IMR-90 (cell line): ENCODE data around the gene BLZF1. TPM values are rescaled to one million over a fixed set of nuclear protein-coding genes. Genes with fewer than 3 reads are reported as not detected.

ENCODE experiments used
- ATAC-seq: fragments of 200-7000 bp; cut with Tn5 transposase; 2 replicates; pipeline ENCODE4 v1.9.1; 2020; ENCODE audit warnings: low read depth, mild to moderate bottlenecking, moderate library complexity
- BruUV-seq: library from RNA; stranded (reverse); fragments of 400-500 nt; replicated peaks from 2 replicates; lab custom pipeline; 2021; lab: Mats Ljungman, UMichigan
- CTCF ChIA-PET: fragments of 300-600 bp; formaldehyde crosslinking; extraction: SDS; loops from one replicate; lab custom pipeline; 2021; ENCODE audit warnings: antibody characterized with exemption; lab: Yijun Ruan, JAX
- POLR2A ChIA-PET: fragments of 300-600 bp; sonication (Branson Sonifier 250); formaldehyde crosslinking; loops from one replicate; lab custom pipeline; 2022; ENCODE audit warnings: antibody characterized with exemption; ENCODE audit not compliant: unreplicated experiment; lab: Charles Lee
- DNase-seq: peaks from one replicate; pipeline ENCODE4 v3.0.0; 2013
- H2AFZ ChIP-seq: replicated peaks from 2 replicates; pipeline ENCODE3; 2013; ENCODE audit warnings: low read length, mild to moderate bottlenecking; ENCODE audit not compliant: poor library complexity
- H2AK5ac ChIP-seq: 2 replicates; pipeline ENCODE4 v1.6.1; 2013; ENCODE audit warnings: low read depth, low read length, inconsistent platforms
- H2AK9ac ChIP-seq: replicated peaks from 2 replicates; pipeline ENCODE3; 2013; ENCODE audit warnings: mild to moderate bottlenecking, low read depth, low read length, moderate library complexity; ENCODE audit not compliant: poor library complexity
- H2BK120ac ChIP-seq: 2 replicates; pipeline ENCODE4 v1.6.1; 2013; ENCODE audit warnings: low read depth, low read length, inconsistent platforms
- H2BK15ac ChIP-seq: 3 replicates; pipeline ENCODE4 v1.6.1; 2013; ENCODE audit warnings: low read depth, low read length, inconsistent platforms
- H2BK20ac ChIP-seq: 2 replicates; pipeline ENCODE4 v1.6.1; 2013; ENCODE audit warnings: low read depth, mild to moderate bottlenecking, inconsistent platforms, low read length, moderate library complexity
- H2BK5ac ChIP-seq: 2 replicates; pipeline ENCODE4 v1.6.1; 2013; ENCODE audit warnings: mild to moderate bottlenecking, low read depth, low read length, inconsistent platforms; ENCODE audit not compliant: poor library complexity, severe bottlenecking
- H3K14ac ChIP-seq: replicated peaks from 2 replicates; pipeline ENCODE4 v1.6.1; 2013; ENCODE audit warnings: low read depth, low read length, inconsistent platforms
- H3K18ac ChIP-seq: 2 replicates; pipeline ENCODE4 v1.6.1; 2013; ENCODE audit warnings: low read depth, low read length, control low read depth
- H3K23ac ChIP-seq: 2 replicates; pipeline ENCODE4 v1.6.1; 2013; ENCODE audit warnings: low read depth, low read length, inconsistent platforms
- H3K27ac ChIP-seq: 2 replicates; pipeline ENCODE4 v1.5.1; 2013; ENCODE audit warnings: mild to moderate bottlenecking, control low read depth, low read length; ENCODE audit not compliant: insufficient read depth
- H3K27me3 ChIP-seq: 2 replicates; pipeline ENCODE4 v1.6.1; 2013; ENCODE audit warnings: low read length; ENCODE audit not compliant: control insufficient read depth, insufficient read depth
- H3K36me3 ChIP-seq: 2 replicates; pipeline ENCODE4 v1.6.1; 2013; ENCODE audit warnings: low read length, mixed read lengths; ENCODE audit not compliant: control insufficient read depth, insufficient read depth
- H3K4ac ChIP-seq: 2 replicates; pipeline ENCODE4 v1.6.1; 2013; ENCODE audit warnings: low read depth, low read length, inconsistent platforms
- H3K4me1 ChIP-seq: 2 replicates; pipeline ENCODE4 v1.6.1; 2013; ENCODE audit warnings: low read length, mixed read lengths; ENCODE audit not compliant: control insufficient read depth, insufficient read depth
- H3K4me2 ChIP-seq: 2 replicates; pipeline ENCODE4 v1.6.1; 2013; ENCODE audit warnings: low read depth, mild to moderate bottlenecking, control low read depth, low read length, moderate library complexity
- H3K4me3 ChIP-seq: 2 replicates; pipeline ENCODE4 v1.5.1; 2013; ENCODE audit warnings: low read depth, mild to moderate bottlenecking, control low read depth, low read length, moderate library complexity; ENCODE audit not compliant: insufficient read depth
- H3K56ac ChIP-seq: 2 replicates; pipeline ENCODE4 v1.6.1; 2013; ENCODE audit warnings: low read length, inconsistent platforms; ENCODE audit not compliant: insufficient read depth; ENCODE audit errors: extremely low read depth
- H3K79me1 ChIP-seq, 2 experiments: 2 replicates each; pipeline ENCODE4 v1.6.1; 2013; ENCODE audit warnings: low read length in 2 of 2, inconsistent platforms in 1 of 2, low read depth in 1 of 2
- H3K9ac ChIP-seq: 2 replicates; pipeline ENCODE4 v1.6.1; 2013; ENCODE audit warnings: low read depth, low read length, control low read depth
- H3K9me1 ChIP-seq: 2 replicates; pipeline ENCODE4 v1.6.1; 2013; ENCODE audit warnings: low read length, inconsistent platforms; ENCODE audit not compliant: insufficient read depth
- H3K9me3 ChIP-seq: 2 replicates; pipeline ENCODE4 v1.6.1; 2013; ENCODE audit warnings: low read length; ENCODE audit not compliant: control insufficient read depth, insufficient read depth
- H4K20me1 ChIP-seq: 2 replicates; pipeline ENCODE4 v1.6.1; 2013; ENCODE audit warnings: low read length, inconsistent platforms; ENCODE audit not compliant: insufficient read depth
- H4K5ac ChIP-seq: 2 replicates; pipeline ENCODE4 v1.6.1; 2013; ENCODE audit warnings: mild to moderate bottlenecking, low read depth, low read length, control low read depth
- H4K8ac ChIP-seq, 2 experiments: 2 replicates each; pipeline ENCODE4 v1.6.1; 2013; ENCODE audit warnings: low read depth in 2 of 2, low read length in 2 of 2, control low read depth in 1 of 2, inconsistent platforms in 1 of 2
- H4K91ac ChIP-seq: 2 replicates; pipeline ENCODE4 v1.6.1; 2013; ENCODE audit warnings: low read depth, low read length, inconsistent platforms; ENCODE audit not compliant: insufficient read depth
- BHLHE40 ChIP-seq: fragments of 150-350 bp; IDR thresholded peaks from 2 replicates; pipeline ENCODE4 v1.6.1; 2016; ENCODE audit warnings: mild to moderate bottlenecking, low read depth, low read length
- CEBPB ChIP-seq: IDR thresholded peaks from 2 replicates; pipeline ENCODE4 v1.6.1; 2012; ENCODE audit warnings: low read depth, low read length, improper control_type of control experiment
- CHD1 ChIP-seq: IDR thresholded peaks from 2 replicates; pipeline ENCODE4 v1.6.1; 2012; ENCODE audit warnings: low read depth, low read length, improper control_type of control experiment
- CTCF ChIP-seq: conservative IDR thresholded peaks from 2 replicates; pipeline ENCODE4 v1.5.1; 2012; ENCODE audit warnings: mild to moderate bottlenecking, low read depth, low read length, improper control_type of control experiment
- FOS ChIP-seq: fragments of 150-350 bp; IDR thresholded peaks from 2 replicates; pipeline ENCODE4 v1.6.1; 2016; ENCODE audit warnings: low read depth, low read length
- MAFK ChIP-seq: IDR thresholded peaks from 2 replicates; pipeline ENCODE4 v1.6.1; 2012; ENCODE audit warnings: low read depth, low read length, improper control_type of control experiment
- MAZ ChIP-seq: IDR thresholded peaks from 2 replicates; pipeline ENCODE4 v1.6.1; 2012; ENCODE audit warnings: low read depth, mild to moderate bottlenecking, low read length, improper control_type of control experiment, moderate library complexity, borderline replicate concordance
- MXI1 ChIP-seq: IDR thresholded peaks from 2 replicates; pipeline ENCODE4 v1.6.1; 2012; ENCODE audit warnings: low read depth, mild to moderate bottlenecking, low read length, moderate library complexity, borderline replicate concordance
- NFE2L2 ChIP-seq: fragments of 150-350 bp; IDR thresholded peaks from 2 replicates; pipeline ENCODE4 v1.6.1; 2016; ENCODE audit warnings: low read depth, mild to moderate bottlenecking, low read length
- POLR2A ChIP-seq: IDR thresholded peaks from 2 replicates; pipeline ENCODE4 v1.6.1; 2012; ENCODE audit warnings: mild to moderate bottlenecking, low read depth, low read length
- RCOR1 ChIP-seq: IDR thresholded peaks from 2 replicates; pipeline ENCODE4 v1.6.1; 2012; ENCODE audit warnings: mild to moderate bottlenecking, low read length, improper control_type of control experiment; ENCODE audit not compliant: insufficient replicate concordance
- RFX5 ChIP-seq: IDR thresholded peaks from 2 replicates; pipeline ENCODE4 v1.8.0; 2012; ENCODE audit warnings: low read depth, mild to moderate bottlenecking, low read length, moderate library complexity
- SMC3 ChIP-seq: fragments of 150-350 bp; IDR thresholded peaks from 2 replicates; pipeline ENCODE4 v1.6.1; 2016; ENCODE audit warnings: low read depth, mild to moderate bottlenecking, antibody characterized with exemption, low read length, moderate library complexity
- USF2 ChIP-seq: fragments of 150-350 bp; IDR thresholded peaks from 2 replicates; pipeline ENCODE4 v1.6.1; 2017; ENCODE audit warnings: mild to moderate bottlenecking, antibody characterized with exemption, low read length, low read depth
- WGBS, 2 experiments: methylation state at CpG; one replicate each; pipeline versions ENCODE4 v1.1.5 to v1.1.7; 2013; ENCODE audit warnings: missing lambda C conversion rate in 2 of 2; ENCODE audit not compliant: insufficient read length in 1 of 2; ENCODE audit errors: extremely low coverage in 2 of 2; 5-methylcytosine and 5-hydroxymethylcytosine counted together
- dilution Hi-C: fragments of 300-500 bp; cut with HindIII; formaldehyde crosslinking; loops from one replicate; pipeline ENCODE4 v1.14.3; 2018; ENCODE audit warnings: low sequenced_read_pairs; ENCODE audit not compliant: unreplicated experiment
- in situ Hi-C: fragments of 300-500 bp; cut with MboI; formaldehyde crosslinking; loops from 3 replicates; pipeline ENCODE4 v1.14.3; 2019; ENCODE audit warnings: low sequenced_read_pairs, inconsistent platforms, mixed read lengths
- intact Hi-C: fragments of 100-400 bp; cut with micrococcal nuclease; formaldehyde crosslinking; loops from 2 replicates; pipeline ENCODE4 v1.10.0; 2022
- polyA plus RNA-seq, 3 experiments: library from polyadenylated mRNA; depleted of rRNA; stranded (reverse); fragments of >200 nt; gene quantifications; 2 replicates each; pipeline ENCODE4 v1.2.3, GENCODE V29; 2012; ENCODE audit warnings: low replicate concordance in 1 of 3
- total RNA-seq: library from RNA; depleted of rRNA; stranded (reverse); fragments of >200 nt; gene quantifications from 2 replicates; pipeline ENCODE4 v1.2.3, GENCODE V29; 2012

BLZF1 gene
- total and polyA plus RNA-seq, 2 of the 4 experiments (the other 2 are of a cell fraction) = 14.2 to 24.2 TPM

- Histone ChIP-seq H3K9me3 (no peaks in the 10 kb centered on the region), H3K4me3 (no peak overlapping the region), H3K36me3 (no peaks in the 10 kb centered on the region), H3K79me1 (peaks cover 19 to 26% of the 10 kb centered on the region in 2 experiments), H3K14ac (peak overlapping the region; percentile 5; the same call in 1 of the 2 replicates), H4K20me1 (no peaks in the 10 kb centered on the region), H3K18ac (no peak overlapping the region; the same call in 1 of the 2 replicates), H2AK9ac (no peak overlapping the region), H3K9ac (no peak overlapping the region), H3K23ac (no peak overlapping the region), H2BK15ac (0 out of 3 replicates have a peak overlapping the region, but pooled peaks have one; percentile 20), H2BK120ac (peak overlapping the region; percentile 78), H3K56ac (no peak overlapping the region), H3K4me2 (peak overlapping the region; percentile 14; the same call in 1 of the 2 replicates), H2BK5ac (peak overlapping the region; percentile 84), H3K27me3 (no peaks in the 10 kb centered on the region), H2AK5ac (peak overlapping the region; percentile 38; the same call in 1 of the 2 replicates), H3K4ac (peak overlapping the region; percentile 55), H4K8ac (peak overlapping the region; percentile 3 to 7; a peak in 3 of 4 replicates), H3K9me1 (peaks cover 2% of the 10 kb centered on the region; the same call in 1 of the 2 replicates), H2BK20ac (peak overlapping the region; percentile 31; the same call in 1 of the 2 replicates), H4K5ac (no peak overlapping the region), H2AFZ (no peak overlapping the region), H4K91ac (no peak overlapping the region; the same call in 1 of the 2 replicates), H3K4me1 (peaks cover 8% of the 10 kb centered on the region), H3K27ac (peak overlapping the region; percentile 70)
- intact Hi-C loops (no loop called here), dilution Hi-C loops (no loop called here), in situ Hi-C loops (loop anchor here (25.0 kb wide), 1 partner anchor 1026 kb away; no protein-coding TSS in a partner anchor)
- no TSS peak for BruUV-seq
- 0% methylated on average over 1 of the region's 5 CpGs; no CpG with 5 or more reads in 1 of the 2 experiments for WGBS, 2 experiments
- POLR2A ChIA-PET = no interaction called here
- peak; percentile 94 for DNase-seq
- CTCF ChIA-PET = no interaction called here
- ATAC-seq = peak; percentile 16
- TF ChIP-seq MAZ (no peak), RFX5 (no peak), SMC3 (no peak), CEBPB (peak; percentile 73), MAFK (0 out of 2 replicates have a peak, but pooled peaks have one; percentile 14), BHLHE40 (peak; percentile 33; the same call in 1 of the 2 replicates), CHD1 (no peak), POLR2A (no peak), USF2 (no peak), NFE2L2 (no peak), FOS (peak; percentile 79), CTCF (no peak), RCOR1 (no peak), MXI1 (no peak)
These were observed 4.8 kb upstream of the BLZF1 start for GRCh38 chr1:169363046-169363730.
